Measurements from ENCODE around the gene MYPOP.
A peak's percentile ranks its signal among the peaks of the same experiment; 100 is the strongest.

GRCh38 chr19:45885556-45886426, 16.6 kb downstream of the MYPOP start, which contains the start of gene IRF2BP1:
- peak; percentile 80 to 91 for TF ChIP-seq POLR2AphosphoS5 (IDR thresholded peaks at IDR 0.05)
- peak in 1 of 3 experiments; percentile 39 for TF ChIP-seq CTCF (IDR thresholded peaks at IDR 0.05)
- no peak for TF ChIP-seq POLR2A (IDR thresholded peaks at IDR 0.05; ENCODE audit: low read depth)
